Cardiac muscle cell (in vitro differentiated cells and primary cell): ENCODE data around the gene SYNPO2L. TPM values are rescaled to one million over a fixed set of nuclear protein-coding genes. Genes with fewer than 3 reads are reported as not detected.
"Not testable (repeated sequence)": the region's sequence is repeated elsewhere in the genome, so short reads cannot be mapped to it uniquely, and the experiment has no call there.

Experiments used
- DNase-seq, 2 donors: peaks; one replicate each; pipeline versions ENCODE4 v3.0.0 to v3.0.0-alpha.2; 2010 to 2017; ENCODE audit warnings: low read depth in 1 of 2, low spot score in 1 of 2
- H3K27ac ChIP-seq: fragments of 200-600 bp; sonication (generic); 2 replicates; pipeline ENCODE4 v1.5.1; 2016
- H3K27me3 ChIP-seq: fragments of 200-600 bp; sonication (generic); 2 replicates; pipeline ENCODE4 v1.6.0; 2016; ENCODE audit warnings: control low read depth
- H3K36me3 ChIP-seq: fragments of 200-600 bp; sonication (generic); 2 replicates; pipeline ENCODE4 v1.5.1; 2016; ENCODE audit warnings: control low read depth
- H3K4me1 ChIP-seq: fragments of 200-600 bp; sonication (generic); 2 replicates; pipeline ENCODE4 v1.8.1; 2017; ENCODE audit warnings: low read depth, mild to moderate bottlenecking, mixed run types
- H3K4me3 ChIP-seq: fragments of 200-600 bp; sonication (generic); 2 replicates; pipeline ENCODE4 v1.5.1; 2016; ENCODE audit warnings: mild to moderate bottlenecking
- H3K9me3 ChIP-seq: fragments of 200-600 bp; sonication (generic); 2 replicates; pipeline ENCODE4 v1.5.1; 2017; ENCODE audit warnings: low read depth, mild to moderate bottlenecking, control low read depth
- polyA plus RNA-seq: library from polyadenylated mRNA; unstranded; fragments of >200 nt; fragmentation: Nextera tagmentation; extraction: Ambion mirVana; gene quantifications from 2 replicates; pipeline ENCODE4 v1.2.1, GENCODE V29; 2016
- total RNA-seq: library from RNA; depleted of rRNA; stranded (reverse); fragments of >200 nt; gene quantifications from 2 replicates; pipeline ENCODE4 v1.2.3, GENCODE V29; 2016
- TF ChIP-seq, protein P1 (sequence below): IDR thresholded peaks from 2 replicates; pipeline ENCODE4 v1.5.1; 2012; ENCODE audit warnings: low read depth, mild to moderate bottlenecking, low read length

The SYNPO2L gene, protein sequence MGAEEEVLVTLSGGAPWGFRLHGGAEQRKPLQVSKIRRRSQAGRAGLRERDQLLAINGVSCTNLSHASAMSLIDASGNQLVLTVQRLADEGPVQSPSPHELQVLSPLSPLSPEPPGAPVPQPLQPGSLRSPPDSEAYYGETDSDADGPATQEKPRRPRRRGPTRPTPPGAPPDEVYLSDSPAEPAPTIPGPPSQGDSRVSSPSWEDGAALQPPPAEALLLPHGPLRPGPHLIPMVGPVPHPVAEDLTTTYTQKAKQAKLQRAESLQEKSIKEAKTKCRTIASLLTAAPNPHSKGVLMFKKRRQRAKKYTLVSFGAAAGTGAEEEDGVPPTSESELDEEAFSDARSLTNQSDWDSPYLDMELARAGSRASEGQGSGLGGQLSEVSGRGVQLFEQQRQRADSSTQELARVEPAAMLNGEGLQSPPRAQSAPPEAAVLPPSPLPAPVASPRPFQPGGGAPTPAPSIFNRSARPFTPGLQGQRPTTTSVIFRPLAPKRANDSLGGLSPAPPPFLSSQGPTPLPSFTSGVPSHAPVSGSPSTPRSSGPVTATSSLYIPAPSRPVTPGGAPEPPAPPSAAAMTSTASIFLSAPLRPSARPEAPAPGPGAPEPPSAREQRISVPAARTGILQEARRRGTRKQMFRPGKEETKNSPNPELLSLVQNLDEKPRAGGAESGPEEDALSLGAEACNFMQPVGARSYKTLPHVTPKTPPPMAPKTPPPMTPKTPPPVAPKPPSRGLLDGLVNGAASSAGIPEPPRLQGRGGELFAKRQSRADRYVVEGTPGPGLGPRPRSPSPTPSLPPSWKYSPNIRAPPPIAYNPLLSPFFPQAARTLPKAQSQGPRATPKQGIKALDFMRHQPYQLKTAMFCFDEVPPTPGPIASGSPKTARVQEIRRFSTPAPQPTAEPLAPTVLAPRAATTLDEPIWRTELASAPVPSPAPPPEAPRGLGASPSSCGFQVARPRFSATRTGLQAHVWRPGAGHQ
- total RNA-seq (12.1 and 13.6 TPM in 2 replicates), polyA plus RNA-seq (19.3 and 33.6 TPM in 2 replicates)

DNA sequence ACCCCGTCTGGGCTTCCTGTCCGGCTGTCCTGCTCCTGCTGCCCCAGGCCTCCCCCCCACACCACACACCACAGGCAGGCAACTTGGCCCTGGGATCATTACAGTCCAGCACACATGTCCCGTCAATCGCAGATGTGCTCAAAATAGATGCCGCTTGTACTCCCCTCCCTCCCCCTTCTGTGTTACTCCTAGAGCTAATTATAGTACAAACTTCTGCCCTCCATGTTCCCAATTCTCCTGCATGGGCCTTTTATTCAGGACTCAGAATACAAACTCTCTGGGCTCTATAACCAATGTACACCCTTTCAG lies at the start of gene SYNPO2L:
Gene SYNPO2L (minus strand): TSS at position 40 of the 309 bp plus-strand sequence. CDS start 107 bp downstream, outside the sequence.
- no peaks in the 10 kb centered on the region for H3K9me3 ChIP-seq
- no peaks in the 10 kb centered on the region for H3K36me3 ChIP-seq
- peaks cover 42% of the 10 kb centered on the region for H3K4me1 ChIP-seq
- H3K27ac ChIP-seq = peak within 1 kb of the TSS; percentile 100
- no peaks in the 10 kb centered on the region for H3K27me3 ChIP-seq
- DNase-seq = peak in 1 of 2 donors; percentile 85
- TF ChIP-seq, protein P1, sequence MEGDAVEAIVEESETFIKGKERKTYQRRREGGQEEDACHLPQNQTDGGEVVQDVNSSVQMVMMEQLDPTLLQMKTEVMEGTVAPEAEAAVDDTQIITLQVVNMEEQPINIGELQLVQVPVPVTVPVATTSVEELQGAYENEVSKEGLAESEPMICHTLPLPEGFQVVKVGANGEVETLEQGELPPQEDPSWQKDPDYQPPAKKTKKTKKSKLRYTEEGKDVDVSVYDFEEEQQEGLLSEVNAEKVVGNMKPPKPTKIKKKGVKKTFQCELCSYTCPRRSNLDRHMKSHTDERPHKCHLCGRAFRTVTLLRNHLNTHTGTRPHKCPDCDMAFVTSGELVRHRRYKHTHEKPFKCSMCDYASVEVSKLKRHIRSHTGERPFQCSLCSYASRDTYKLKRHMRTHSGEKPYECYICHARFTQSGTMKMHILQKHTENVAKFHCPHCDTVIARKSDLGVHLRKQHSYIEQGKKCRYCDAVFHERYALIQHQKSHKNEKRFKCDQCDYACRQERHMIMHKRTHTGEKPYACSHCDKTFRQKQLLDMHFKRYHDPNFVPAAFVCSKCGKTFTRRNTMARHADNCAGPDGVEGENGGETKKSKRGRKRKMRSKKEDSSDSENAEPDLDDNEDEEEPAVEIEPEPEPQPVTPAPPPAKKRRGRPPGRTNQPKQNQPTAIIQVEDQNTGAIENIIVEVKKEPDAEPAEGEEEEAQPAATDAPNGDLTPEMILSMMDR = no peak
- no peak within 1 kb of the TSS for H3K4me3 ChIP-seq

DNA sequence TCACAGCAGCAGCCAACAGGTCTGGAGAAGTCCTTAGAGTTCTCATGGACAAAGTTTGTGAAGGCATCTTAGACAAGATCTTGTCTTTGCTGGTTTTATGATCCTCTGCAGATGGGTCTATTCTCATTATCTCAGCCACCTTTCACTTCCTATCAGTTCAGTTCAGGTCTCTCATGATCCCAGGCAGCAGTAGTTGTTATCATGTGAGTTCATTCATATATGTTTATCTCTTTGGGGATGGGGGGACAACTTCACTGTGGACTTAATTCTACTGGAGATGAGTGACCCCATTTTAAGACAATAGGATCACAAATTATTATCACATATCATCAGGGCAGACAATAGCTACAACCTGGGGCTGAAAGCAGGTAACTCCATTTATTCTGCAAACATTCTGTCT lies 48.1 kb upstream of the SYNPO2L start:
- not testable (repeated sequence) for H3K4me3 ChIP-seq, DNase-seq, H3K9me3 ChIP-seq, H3K27me3 ChIP-seq, H3K4me1 ChIP-seq, H3K36me3 ChIP-seq, H3K27ac ChIP-seq

DNA sequence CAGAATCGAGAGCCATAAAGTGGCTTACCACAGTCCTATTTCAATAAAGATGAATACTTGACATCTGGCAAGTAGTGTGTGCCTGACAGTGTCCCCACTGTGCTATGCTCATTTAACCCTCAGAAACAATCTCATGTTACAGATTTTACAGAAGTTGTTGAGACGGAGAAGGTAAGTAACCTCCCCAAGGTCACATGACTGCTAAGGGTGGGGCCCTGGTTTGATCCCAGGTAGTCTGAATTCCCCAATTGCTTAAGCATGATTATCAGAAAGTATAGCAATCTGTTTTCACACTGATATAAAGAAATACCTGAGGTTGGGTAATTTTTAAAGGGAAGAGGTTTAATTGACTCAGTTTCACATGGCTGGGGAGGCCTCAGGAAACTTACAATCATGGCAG lies 43.0 kb upstream of the SYNPO2L start:
- H3K9me3 ChIP-seq, H3K4me1 ChIP-seq, H3K27me3 ChIP-seq, H3K27ac ChIP-seq, H3K36me3 ChIP-seq, DNase-seq, H3K4me3 ChIP-seq: not testable (repeated sequence)

DNA sequence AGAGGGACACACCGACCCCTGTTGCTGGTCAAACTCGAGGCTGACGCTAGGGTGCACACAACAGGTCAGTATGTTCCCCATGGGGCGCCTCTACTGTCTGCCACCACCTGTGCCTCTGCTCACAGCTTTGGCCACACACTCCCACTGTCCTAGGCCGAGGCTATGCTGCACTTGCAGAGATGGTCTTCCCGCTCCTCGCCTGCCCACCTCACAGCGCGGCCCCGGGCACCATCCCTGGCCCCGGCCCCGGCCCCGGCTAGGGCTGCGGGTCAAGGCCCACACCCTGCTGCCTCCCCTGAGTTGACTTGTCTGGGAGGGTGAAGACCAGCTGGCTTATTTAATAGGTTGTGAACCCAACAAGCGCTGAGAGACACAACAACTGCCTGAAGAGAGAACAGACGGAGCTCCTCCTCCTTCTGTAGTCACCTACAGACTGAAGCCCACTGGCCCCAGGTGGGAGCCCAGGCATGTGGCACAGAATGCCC lies 41.9 kb upstream of the SYNPO2L start, which contains the start of gene AGAP5:
Gene AGAP5 (minus strand): TSS at position 435 of the 485 bp plus-strand sequence. CDS start 354 bp downstream, at position 81.
- DNase-seq, H3K4me3 ChIP-seq, H3K4me1 ChIP-seq, H3K27me3 ChIP-seq, H3K27ac ChIP-seq, H3K9me3 ChIP-seq, H3K36me3 ChIP-seq: not testable (repeated sequence)

DNA sequence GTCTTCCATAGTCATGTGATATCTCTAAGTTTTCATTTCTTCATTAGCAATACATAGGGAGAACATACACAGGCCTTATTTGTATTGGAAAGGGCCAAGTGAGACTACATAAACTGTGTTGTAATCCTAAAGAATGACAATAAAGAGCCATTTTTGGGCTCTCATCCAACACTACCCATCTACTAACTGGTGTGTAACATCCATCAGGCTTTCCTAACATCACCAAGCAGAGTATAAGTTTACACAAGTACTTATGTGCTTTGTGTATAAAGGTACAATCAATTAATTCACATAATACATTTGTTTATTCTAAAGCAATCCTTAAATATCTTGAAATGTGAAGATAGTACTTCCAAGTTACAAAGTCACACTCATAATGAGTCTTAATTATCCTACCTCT lies 39.5 kb upstream of the SYNPO2L start:
- H3K4me3 ChIP-seq, H3K36me3 ChIP-seq, H3K27me3 ChIP-seq, H3K4me1 ChIP-seq, H3K9me3 ChIP-seq, H3K27ac ChIP-seq: not testable (repeated sequence)
- peak in 1 of 2 donors; percentile 2 for DNase-seq

DNA sequence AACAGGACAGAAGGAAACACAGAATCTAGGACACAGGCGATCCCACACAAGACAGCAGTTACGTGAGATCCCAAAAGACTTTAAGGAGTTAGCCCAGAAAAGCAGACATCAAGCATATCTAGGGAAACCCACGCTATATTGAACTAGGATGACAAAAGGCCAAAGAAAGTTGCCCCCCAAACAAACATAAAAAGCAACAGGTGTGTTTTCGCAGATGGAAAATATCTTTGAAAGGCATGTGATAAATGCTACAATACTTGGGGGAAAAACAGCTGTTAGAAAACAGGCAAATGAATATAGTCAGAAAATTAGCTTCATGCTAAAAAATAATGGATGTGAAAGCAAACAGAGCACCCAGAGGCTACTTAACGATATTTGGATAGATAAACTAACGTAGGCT lies 34.9 kb upstream of the SYNPO2L start:
- H3K4me3 ChIP-seq, H3K27me3 ChIP-seq, H3K4me1 ChIP-seq, H3K36me3 ChIP-seq, H3K27ac ChIP-seq, H3K9me3 ChIP-seq, DNase-seq: not testable (repeated sequence)

DNA sequence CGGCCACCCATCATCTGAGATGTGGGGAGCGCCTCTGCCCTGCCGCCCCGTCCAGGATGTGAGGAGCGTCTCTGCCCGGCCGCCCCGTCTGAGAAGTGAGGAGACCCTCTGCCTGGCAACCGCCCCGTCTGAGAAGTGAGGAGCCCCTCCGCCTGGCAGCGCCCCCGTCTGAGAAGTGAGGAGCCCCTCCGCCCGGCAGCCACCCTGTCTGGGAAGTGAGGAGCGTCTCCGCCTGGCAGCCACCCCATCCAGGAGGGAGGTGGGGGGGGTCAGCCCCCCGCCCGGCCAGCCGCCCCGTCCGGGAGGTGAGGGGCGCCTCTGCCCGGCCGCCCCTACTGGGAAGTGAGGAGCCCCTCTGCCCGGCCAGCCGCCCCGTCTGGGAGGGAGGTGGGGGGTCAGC lies 33.8 kb upstream of the SYNPO2L start:
- not testable (repeated sequence) for H3K27me3 ChIP-seq, H3K9me3 ChIP-seq, H3K36me3 ChIP-seq, DNase-seq, H3K4me1 ChIP-seq, H3K4me3 ChIP-seq, H3K27ac ChIP-seq

DNA sequence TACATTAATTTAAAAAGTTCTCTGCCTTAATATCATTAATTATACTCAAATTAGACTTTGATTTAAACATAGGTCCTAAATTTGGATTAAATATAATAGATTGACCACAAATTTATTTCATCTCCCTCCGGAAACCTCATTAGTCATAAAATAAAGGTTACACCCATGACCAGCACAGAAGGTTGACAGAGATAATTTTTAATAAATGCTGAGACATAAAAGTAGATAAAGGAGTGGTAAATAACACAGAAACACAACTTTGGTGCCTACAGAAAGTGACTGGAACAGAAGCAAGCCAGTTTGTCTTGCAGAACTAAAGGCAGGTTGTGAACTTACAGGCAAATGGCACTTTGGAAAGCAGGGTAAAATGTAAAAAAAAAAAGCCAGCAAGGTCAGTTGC lies 31.8 kb upstream of the SYNPO2L start:
- not testable (repeated sequence) for H3K36me3 ChIP-seq, H3K27me3 ChIP-seq, DNase-seq, H3K4me3 ChIP-seq, H3K9me3 ChIP-seq, H3K4me1 ChIP-seq, H3K27ac ChIP-seq

DNA sequence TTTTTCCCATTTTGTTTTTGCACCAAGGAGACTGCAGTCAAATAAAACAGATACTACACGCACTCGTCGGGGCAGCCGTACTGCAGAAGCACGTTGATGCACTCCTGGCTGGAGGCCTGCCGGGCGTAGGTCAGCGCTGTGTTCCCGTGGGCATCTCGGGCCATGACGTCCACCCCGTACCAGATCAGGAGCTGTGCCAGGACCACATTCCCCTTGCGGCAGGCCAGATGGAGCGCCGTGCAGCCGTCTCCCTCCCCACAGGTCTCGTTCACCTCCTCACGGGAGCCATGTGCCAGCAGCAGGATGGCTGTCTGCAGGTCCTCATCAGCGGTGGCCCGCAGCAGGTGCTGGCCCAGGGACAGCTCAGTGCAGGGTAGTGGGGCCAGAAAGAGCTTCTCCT lies 18.7 kb upstream of the SYNPO2L start:
- not testable (repeated sequence) for H3K9me3 ChIP-seq, H3K4me1 ChIP-seq, H3K27ac ChIP-seq, H3K27me3 ChIP-seq, H3K4me3 ChIP-seq, DNase-seq, H3K36me3 ChIP-seq

DNA sequence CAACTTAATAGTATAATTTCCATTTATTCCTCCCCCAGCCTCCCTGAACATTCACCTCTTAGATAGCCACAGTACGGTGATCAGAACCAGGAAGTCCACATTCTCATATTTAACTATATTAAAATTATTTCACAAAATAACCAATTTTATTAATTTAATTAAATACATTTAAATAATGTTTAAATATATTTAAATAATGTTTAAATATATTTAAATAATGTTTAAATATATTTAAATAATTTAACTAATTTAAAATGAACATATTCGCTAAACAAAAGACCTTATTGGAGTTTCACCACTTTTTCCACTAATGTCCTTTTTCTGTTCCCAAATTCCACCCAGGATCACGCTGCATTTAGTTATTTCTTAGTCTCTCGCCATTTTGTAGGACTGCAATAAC lies 12.5 kb upstream of the SYNPO2L start:
- not testable (repeated sequence) for H3K4me1 ChIP-seq, H3K9me3 ChIP-seq, DNase-seq, H3K4me3 ChIP-seq, H3K27me3 ChIP-seq, H3K27ac ChIP-seq, H3K36me3 ChIP-seq

DNA sequence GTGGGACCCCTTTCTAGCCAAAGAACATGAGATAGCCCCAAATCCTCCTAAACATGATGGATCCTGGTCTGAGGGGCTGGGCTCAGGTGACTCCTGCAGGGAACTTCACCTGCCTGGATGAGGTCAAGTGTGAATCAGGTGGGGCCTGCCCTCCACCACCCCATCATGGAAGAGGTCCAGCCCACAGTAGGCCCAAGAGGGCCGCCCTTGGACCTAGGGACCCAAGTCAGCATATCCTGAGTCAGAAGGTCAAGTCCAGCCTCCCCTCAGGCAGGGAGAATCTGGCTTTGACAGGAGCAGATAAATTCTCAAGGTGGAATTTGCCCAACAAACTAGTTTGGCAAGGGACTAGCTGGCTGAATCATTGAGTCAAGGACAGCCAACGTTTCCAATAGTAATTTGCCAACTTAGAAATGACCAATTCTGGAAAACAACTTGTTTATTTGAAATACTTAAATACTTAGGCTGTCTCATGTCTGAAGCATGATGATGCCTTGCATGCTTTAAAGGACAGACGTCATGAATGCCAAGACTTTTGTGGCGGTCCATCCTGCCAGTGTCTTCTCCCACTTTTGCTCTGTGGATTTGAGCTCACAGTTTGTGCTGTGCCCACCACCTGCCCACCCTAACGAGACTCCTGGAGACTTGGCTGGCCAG lies 10.5 kb upstream of the SYNPO2L start:
- H3K27me3 ChIP-seq, DNase-seq, H3K36me3 ChIP-seq, H3K27ac ChIP-seq, H3K9me3 ChIP-seq, H3K4me3 ChIP-seq, H3K4me1 ChIP-seq: not testable (repeated sequence)

DNA sequence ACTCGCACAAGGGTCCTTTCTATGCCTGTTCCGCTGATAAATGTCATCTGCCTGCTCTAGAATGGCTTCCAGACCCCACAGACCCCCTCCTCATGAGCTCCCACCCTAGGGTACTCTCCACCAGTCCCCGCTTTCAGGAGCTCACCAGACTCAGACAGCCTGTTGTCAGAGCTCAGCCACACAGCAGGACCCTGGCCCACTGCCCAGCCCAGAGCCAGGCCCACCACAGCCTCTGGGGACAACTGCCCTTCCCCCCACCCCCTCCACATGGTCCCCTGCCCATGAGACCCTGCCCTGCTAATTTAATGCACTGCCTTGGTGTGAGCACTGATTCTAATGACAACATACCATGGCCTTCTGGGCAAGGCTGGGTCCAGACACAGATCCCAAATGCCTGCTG lies 9.8 kb upstream of the SYNPO2L start:
- not testable (repeated sequence) for DNase-seq, H3K9me3 ChIP-seq

More for the DNA sequence above, 9.8 kb upstream of the SYNPO2L start:
- H3K27ac ChIP-seq, H3K4me1 ChIP-seq, H3K4me3 ChIP-seq, H3K36me3 ChIP-seq, H3K27me3 ChIP-seq: not testable (repeated sequence)
